GM12801 (cell line): Measurements from ENCODE around the gene HSD11B1L.

ENCODE experiments used
- CTCF ChIP-seq: IDR thresholded peaks from one replicate; pipeline ENCODE4 v1.5.1; 2011; ENCODE audit warnings: control low read depth; ENCODE audit not compliant: insufficient read length; ENCODE audit errors: extremely low read depth

The HSD11B1L gene

GRCh38 chr19:5694956-5695648 is 14.3 kb downstream of the HSD11B1L start:
- TF ChIP-seq CTCF = no peak

GRCh38 chr19:5695649-5696195 is 14.9 kb downstream of the HSD11B1L start:
- TF ChIP-seq CTCF = no peak

- TF ChIP-seq CTCF = no peak
These were observed 15.6 kb downstream of the HSD11B1L start for GRCh38 chr19:5696196-5697021.

- TF ChIP-seq CTCF = no peak
These were observed 16.4 kb downstream of the HSD11B1L start for GRCh38 chr19:5697022-5697889.

GRCh38 chr19:5697890-5698634 is 17.2 kb downstream of the HSD11B1L start:
- TF ChIP-seq CTCF = no peak

GRCh38 chr19:5698635-5699422 is 18.0 kb downstream of the HSD11B1L start:
- TF ChIP-seq CTCF = no peak
